DOHH2 (cell line): ENCODE data around the gene RABGAP1.

Source experiments
- CTCF ChIP-seq: fragments of 200-600 bp; sonication (generic); IDR thresholded peaks from one replicate; pipeline ENCODE4 v1.5.1; 2014; ENCODE audit warnings: antibody characterized with exemption, mild to moderate bottlenecking, low read depth, low read length; ENCODE audit not compliant: poor library complexity, severe bottlenecking
- EZH2phosphoT487 ChIP-seq: fragments of 200-600 bp; sonication (generic); IDR thresholded peaks from 2 replicates; pipeline ENCODE4 v1.6.1; 2017; ENCODE audit warnings: borderline replicate concordance, mild to moderate bottlenecking, antibody characterized with exemption, low read length, moderate library complexity, mixed read lengths

DNA sequence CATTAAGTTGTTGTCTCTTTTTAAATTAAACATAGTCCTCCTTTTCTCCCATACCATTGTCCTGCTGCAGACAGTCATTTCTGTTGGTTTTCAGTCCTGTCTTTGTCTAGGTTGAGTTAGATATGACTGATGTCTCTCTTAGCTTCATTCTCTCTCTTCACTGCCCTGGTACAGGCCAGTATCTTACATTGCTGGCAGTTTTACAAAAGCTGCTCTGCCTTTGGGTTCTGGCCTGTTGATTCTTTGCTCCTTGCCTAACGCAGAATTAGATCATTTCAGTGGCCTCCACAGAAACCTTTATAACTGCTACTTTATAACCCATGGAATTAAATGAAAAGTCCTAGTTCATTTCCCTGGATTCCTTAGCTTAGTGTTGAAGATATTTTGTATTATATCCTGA, 126.3 kb downstream of the RABGAP1 start:
- no peak for TF ChIP-seq CTCF
- TF ChIP-seq EZH2phosphoT487, result no peak
